NK-92 (cell line): ENCODE results near the gene ILF3.
"Not testable (repeated sequence)": the region's sequence is repeated elsewhere in the genome, so short reads cannot be mapped to it uniquely, and the experiment has no call there.

Experiments
- DNase-seq: peaks from one replicate; lab custom pipeline; 2025; ENCODE audit not compliant: unreplicated experiment; lab: John Stamatoyannopoulos, UW

The ILF3 gene

GRCh38 chr19:10642473-10643171 lies 11.5 kb upstream of the ILF3 start:
- DNase-seq = no peak

GRCh38 chr19:10643172-10643967 lies 10.8 kb upstream of the ILF3 start:
- no peak for DNase-seq

GRCh38 chr19:10643968-10644259 lies 10.2 kb upstream of the ILF3 start:
- DNase-seq = no peak

GRCh38 chr19:10644260-10645007 lies 9.7 kb upstream of the ILF3 start:
- no peak for DNase-seq

GRCh38 chr19:10646456-10647159 lies 7.5 kb upstream of the ILF3 start:
- DNase-seq = no peak

GRCh38 chr19:10648360-10648759 lies 5.8 kb upstream of the ILF3 start:
- DNase-seq = no peak

- no peak for DNase-seq
Observed at GRCh38 chr19:10651851-10652250, 2.3 kb upstream of the ILF3 start.

GRCh38 chr19:10653482-10653731 lies 739 bp upstream of the ILF3 start:
- no peak for DNase-seq

GRCh38 chr19:10654610-10655456 lies 687 bp downstream of the ILF3 start:
- no peak for DNase-seq

GRCh38 chr19:10655457-10656312 lies 1.5 kb downstream of the ILF3 start:
- DNase-seq = no peak

GRCh38 chr19:10660346-10660745 lies 6.2 kb downstream of the ILF3 start:
- DNase-seq = no peak

- DNase-seq = no peak
Observed at GRCh38 chr19:10661946-10662345, 7.8 kb downstream of the ILF3 start.

- no peak for DNase-seq
Observed at GRCh38 chr19:10662384-10663251, 8.5 kb downstream of the ILF3 start.

GRCh38 chr19:10663252-10663563 lies 9.1 kb downstream of the ILF3 start:
- DNase-seq = not testable (repeated sequence)

GRCh38 chr19:10667867-10668266 lies 13.7 kb downstream of the ILF3 start:
- DNase-seq = no peak

GRCh38 chr19:10669246-10669645 lies 15.1 kb downstream of the ILF3 start:
- no peak for DNase-seq

GRCh38 chr19:10670182-10670581 lies 16.0 kb downstream of the ILF3 start:
- no peak for DNase-seq

GRCh38 chr19:10670876-10671804 lies 17.0 kb downstream of the ILF3 start:
- no peak for DNase-seq
